Spleen (tissue), 11 donors: ENCODE results near the gene SIRT3. TPM values are rescaled to one million over a fixed set of nuclear protein-coding genes. Genes with fewer than 3 reads are reported as not detected.

Experiments used
- DNase-seq: peaks from one replicate; pipeline ENCODE4 v3.0.0-alpha.2; 2020
- H3K27ac ChIP-seq, 8 donors: fragments of 200-600 bp; sonication (generic) in 7 of 8; 1 replicate in 4 of 8; 2 replicates in 4 of 8; pipeline versions ENCODE4 v1.5.0 to v1.8.0; 2016 to 2021; ENCODE audit warnings: inconsistent platforms in 4 of 8, mild to moderate bottlenecking in 4 of 8, moderate library complexity in 1 of 8
- H3K27me3 ChIP-seq, 7 donors: fragments of 200-600 bp; sonication (generic) in 6 of 7; replicated peaks in 1 of 7; 1 replicate in 4 of 7; 2 replicates in 3 of 7; pipeline versions ENCODE4 v1.5.0 to v1.8.0; 2016 to 2021; ENCODE audit warnings: inconsistent platforms in 3 of 7, mild to moderate bottlenecking in 1 of 7
- H3K36me3 ChIP-seq, 6 donors: fragments of 200-600 bp; sonication (generic) in 5 of 6; 1 replicate in 4 of 6; 2 replicates in 2 of 6; pipeline versions ENCODE4 v1.5.0 to v1.8.0; 2016 to 2021; ENCODE audit warnings: inconsistent platforms in 2 of 6
- H3K4me1 ChIP-seq, 6 donors: fragments of 200-600 bp; sonication (generic) in 5 of 6; 1 replicate in 3 of 6; 2 replicates in 3 of 6; pipeline versions ENCODE4 v1.5.0 to v1.8.0; 2016 to 2021; ENCODE audit warnings: inconsistent platforms in 3 of 6
- H3K4me3 ChIP-seq, 8 donors: fragments of 200-600 bp; sonication (generic) in 7 of 8; 1 replicate in 4 of 8; 2 replicates in 4 of 8; pipeline versions ENCODE4 v1.5.0 to v1.8.0; 2016 to 2021; ENCODE audit warnings: inconsistent platforms in 4 of 8, mild to moderate bottlenecking in 4 of 8, moderate library complexity in 2 of 8
- H3K9me3 ChIP-seq, 8 donors: fragments of 200-600 bp; sonication (generic) in 7 of 8; 1 replicate in 4 of 8; 2 replicates in 4 of 8; pipeline versions ENCODE4 v1.5.0 to v1.8.0; 2016 to 2021; ENCODE audit warnings: inconsistent platforms in 4 of 8
- POLR2A ChIP-seq, 3 donors: fragments of 450-650 bp; IDR thresholded peaks; one replicate each; pipeline ENCODE4 v1.5.1; 2017; ENCODE audit warnings: antibody characterized with exemption in 3 of 3, mild to moderate bottlenecking in 1 of 3
- POLR2AphosphoS5 ChIP-seq, 3 donors: sonication (generic); formaldehyde crosslinking; IDR thresholded peaks; one replicate each; pipeline ENCODE4 v1.5.1; 2017; ENCODE audit warnings: antibody characterized with exemption in 3 of 3
- WGBS, 5 donors: extraction: QIAGEN DNeasy Blood & Tissue Kit in 3 of 5; methylation state at CpG; one replicate each; pipeline versions ENCODE4 v1.1.5 to v1.1.7; 2013 to 2018; 5-methylcytosine and 5-hydroxymethylcytosine counted together
- intact Hi-C: fragments of 100-400 bp; cut with DNase I; formaldehyde crosslinking; loops from one replicate; pipeline ENCODE4 v1.15.0; 2023; ENCODE audit warnings: low total_unique reads
- polyA plus RNA-seq, 3 donors: library from polyadenylated mRNA; stranded (reverse); fragments of 200-250 nt; gene quantifications; one replicate each; pipeline ENCODE4 v1.2.1, GENCODE V29; 2013
- total RNA-seq, 7 donors: library from RNA; depleted of rRNA in 3 of 7; stranded (reverse); fragments of >200 nt in 3 of 7; fragmentation: NEBNext Ultra II Directional in 4 of 7; extraction: Animal tissue kit (Norgen Biotek cat#: 25700) in 4 of 7; gene quantifications; one replicate each; pipeline versions ENCODE4 v1.1.0 to v1.2.1, GENCODE V29; 2016 to 2021
- TF ChIP-seq, protein P1 (sequence below), 11 experiments: fragments of 200-600 bp in 7 of 11; fragments of 450-650 bp in 4 of 11; sonication (generic) in 4 of 11; IDR thresholded peaks in 8 of 11; conservative IDR thresholded peaks in 3 of 11; 1 replicate in 7 of 11; 2 replicates in 4 of 11; pipeline versions ENCODE4 v1.4.0 to v1.8.0; 2016 to 2021; ENCODE audit warnings: antibody characterized with exemption in 11 of 11, inconsistent platforms in 4 of 11, mild to moderate bottlenecking in 1 of 11
- donor health status: healthy with polysubstance abuse.
- donor health status: DM: no; HTN: no; CAD: no; lungs with moderate emphysema.
- donor health status: DM: no; HTN: no; CAD: no.
- donor health status: Bipolar disorder and iron deficiency.
- donor health status: healthy.
- donor health status: DM: no; HTN: no; CAD: no.
- donor health status: DM: yes; HTN: yes; CAD: no.

Gene SIRT3
- total and polyA plus RNA-seq, 10 donors, result 11.9 to 28.8 (median 17.5) TPM

DNA sequence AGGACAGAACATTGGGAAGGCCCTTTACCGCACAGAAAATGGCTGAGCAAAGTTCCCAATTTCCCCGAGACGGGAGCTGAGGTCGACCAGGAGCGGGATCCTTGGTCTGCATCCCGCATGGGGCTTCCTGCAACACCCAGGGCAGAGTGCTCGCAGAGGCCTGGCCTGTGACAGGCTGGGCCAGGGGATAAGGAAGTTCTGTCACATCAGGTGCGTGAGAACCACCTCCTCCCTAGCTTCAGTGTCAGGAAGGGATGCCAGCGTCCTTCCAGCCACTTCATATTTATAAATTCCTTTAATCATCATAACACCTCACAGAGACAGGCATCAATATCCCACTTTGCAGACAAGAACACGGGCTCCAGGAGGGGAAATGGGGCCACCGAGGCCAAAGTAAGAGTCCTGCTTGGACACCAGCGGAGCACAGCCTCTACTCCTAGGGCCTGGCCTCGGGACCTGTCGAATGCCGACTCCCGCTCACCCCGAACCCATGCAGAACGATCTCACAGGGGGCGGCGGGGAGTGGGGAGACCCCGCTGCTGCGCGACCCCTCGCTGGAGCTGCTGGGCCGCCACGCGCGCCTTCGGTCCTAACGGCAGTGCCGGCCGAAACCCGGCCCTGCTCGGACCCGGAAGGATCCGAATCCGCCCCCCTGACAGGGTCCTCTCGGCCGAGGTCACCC is 29.5 kb downstream of the SIRT3 start:
- 2 to 6% (median 4%) methylated on average over 10 to 39 of the region's 39 CpGs for WGBS, 5 donors
- intact Hi-C loops, result no loop called here
- peaks cover 27 to 82% (median 68%) of the 10 kb centered on the region in 6 donors for H3K4me1 ChIP-seq

DNA sequence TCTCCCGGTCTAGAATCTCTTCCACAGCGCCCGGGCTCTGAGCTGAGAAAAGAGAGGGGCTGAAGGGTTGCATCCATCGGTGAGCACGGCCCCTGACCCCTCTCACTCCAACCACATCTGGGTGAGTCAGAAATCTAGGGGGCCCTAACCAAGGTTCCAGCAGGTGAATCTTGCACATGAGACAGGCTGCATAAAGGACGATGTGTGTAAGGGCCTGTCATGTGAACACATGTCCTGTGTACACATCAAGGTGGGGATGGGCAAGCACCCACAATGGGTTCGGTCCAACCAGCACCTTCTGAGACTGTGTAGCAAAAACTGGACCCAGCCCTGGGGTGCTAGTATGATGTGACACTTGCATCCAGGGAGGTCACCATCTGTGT is 30.1 kb downstream of the SIRT3 start:
- peaks cover 24 to 82% (median 70%) of the 10 kb centered on the region in 6 donors for H3K4me1 ChIP-seq
- peaks cover 0 to 63% (median 45%) of the 10 kb centered on the region in 6 donors for H3K36me3 ChIP-seq
- intact Hi-C loops, result no loop called here

More for the DNA sequence above, 29.5 kb downstream of the SIRT3 start:
- peak; percentile 86 for DNase-seq
- no peaks in the 10 kb centered on the region for H3K9me3 ChIP-seq
- peaks cover 0 to 63% (median 49%) of the 10 kb centered on the region in 6 donors for H3K36me3 ChIP-seq
- TF ChIP-seq POLR2A (IDR thresholded peaks at IDR 0.05) (no peak), POLR2AphosphoS5 (IDR thresholded peaks at IDR 0.05) (no peak)
- TF ChIP-seq, protein P1, sequence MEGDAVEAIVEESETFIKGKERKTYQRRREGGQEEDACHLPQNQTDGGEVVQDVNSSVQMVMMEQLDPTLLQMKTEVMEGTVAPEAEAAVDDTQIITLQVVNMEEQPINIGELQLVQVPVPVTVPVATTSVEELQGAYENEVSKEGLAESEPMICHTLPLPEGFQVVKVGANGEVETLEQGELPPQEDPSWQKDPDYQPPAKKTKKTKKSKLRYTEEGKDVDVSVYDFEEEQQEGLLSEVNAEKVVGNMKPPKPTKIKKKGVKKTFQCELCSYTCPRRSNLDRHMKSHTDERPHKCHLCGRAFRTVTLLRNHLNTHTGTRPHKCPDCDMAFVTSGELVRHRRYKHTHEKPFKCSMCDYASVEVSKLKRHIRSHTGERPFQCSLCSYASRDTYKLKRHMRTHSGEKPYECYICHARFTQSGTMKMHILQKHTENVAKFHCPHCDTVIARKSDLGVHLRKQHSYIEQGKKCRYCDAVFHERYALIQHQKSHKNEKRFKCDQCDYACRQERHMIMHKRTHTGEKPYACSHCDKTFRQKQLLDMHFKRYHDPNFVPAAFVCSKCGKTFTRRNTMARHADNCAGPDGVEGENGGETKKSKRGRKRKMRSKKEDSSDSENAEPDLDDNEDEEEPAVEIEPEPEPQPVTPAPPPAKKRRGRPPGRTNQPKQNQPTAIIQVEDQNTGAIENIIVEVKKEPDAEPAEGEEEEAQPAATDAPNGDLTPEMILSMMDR (IDR thresholded peaks at IDR 0.05 in 8 of 11, conservative IDR thresholded peaks at IDR 0.05 in 3 of 11), result no peak
- H3K27ac ChIP-seq, result peak overlapping the region; percentile 98 to 100 (median 99)
- no peaks in the 10 kb centered on the region for H3K27me3 ChIP-seq
- peak overlapping the region; percentile 67 to 96 (median 87) for H3K4me3 ChIP-seq

DNA sequence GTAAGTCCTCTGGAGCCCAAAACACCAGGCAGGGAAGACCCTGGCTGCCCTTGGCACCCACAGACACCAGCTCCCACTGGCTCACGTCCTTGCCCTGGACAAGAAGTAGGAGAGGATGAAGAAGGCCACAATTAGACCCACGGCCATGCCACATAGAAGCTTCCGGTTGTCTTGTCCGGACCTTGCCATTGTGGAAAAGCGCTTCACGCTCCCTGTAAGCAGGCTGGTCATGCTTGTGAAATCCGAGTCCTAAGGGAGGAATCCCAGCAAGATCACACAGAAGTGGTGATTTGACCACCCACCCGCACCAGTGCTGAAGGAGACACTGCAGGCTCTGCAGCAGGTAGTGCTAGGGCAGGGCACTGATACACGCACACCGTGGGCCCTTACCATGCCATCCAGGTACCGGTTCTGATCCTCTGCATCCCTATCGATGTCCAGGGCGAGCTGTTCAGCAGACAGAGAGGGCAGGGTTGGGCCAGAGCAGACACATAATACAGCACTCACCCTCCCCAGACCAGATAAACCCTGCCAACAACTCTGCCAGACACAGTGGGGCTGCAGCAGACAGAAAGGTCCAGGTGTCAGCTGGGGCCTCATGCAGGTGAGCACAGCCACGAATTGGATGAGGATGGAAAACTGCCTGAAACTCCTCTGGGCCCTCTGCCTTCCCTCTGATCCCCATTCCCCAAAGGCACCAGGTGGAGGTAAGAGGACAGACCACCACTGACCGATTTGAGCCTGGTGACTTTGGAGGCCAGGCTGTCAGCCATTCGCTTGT is 30.7 kb downstream of the SIRT3 start:
- Histone ChIP-seq H3K27me3 (no peaks in the 10 kb centered on the region), H3K4me3 (peak overlapping the region in 3 of 8 donors; percentile 87 to 96 (median 95)), H3K4me1 (peaks cover 22 to 78% (median 66%) of the 10 kb centered on the region in 6 donors), H3K27ac (peak overlapping the region in 2 of 8 donors; percentile 99 to 100), H3K9me3 (no peaks in the 10 kb centered on the region), H3K36me3 (peaks cover 0 to 63% (median 43%) of the 10 kb centered on the region in 6 donors)
- no peak for DNase-seq
- intact Hi-C loops, result no loop called here
- TF ChIP-seq, protein P1 (IDR thresholded peaks at IDR 0.05 in 8 of 11, conservative IDR thresholded peaks at IDR 0.05 in 3 of 11), result no peak
- TF ChIP-seq POLR2AphosphoS5 (IDR thresholded peaks at IDR 0.05) (no peak), POLR2A (IDR thresholded peaks at IDR 0.05) (no peak)
- 90 to 96% (median 94%) methylated on average over 14 to 16 of the region's 16 CpGs for WGBS, 5 donors

More for the DNA sequence above, 30.1 kb downstream of the SIRT3 start:
- TF ChIP-seq POLR2A (IDR thresholded peaks at IDR 0.05) (no peak), POLR2AphosphoS5 (IDR thresholded peaks at IDR 0.05) (no peak)
- TF ChIP-seq, protein P1 (IDR thresholded peaks at IDR 0.05 in 8 of 11, conservative IDR thresholded peaks at IDR 0.05 in 3 of 11), result no peak
- Histone ChIP-seq H3K27ac (peak overlapping the region in 5 of 8 donors; percentile 98 to 100 (median 99)), H3K27me3 (no peaks in the 10 kb centered on the region), H3K4me3 (peak overlapping the region in 6 of 8 donors; percentile 67 to 96 (median 89)), H3K9me3 (no peaks in the 10 kb centered on the region)
- 82 to 92% (median 86%) methylated on average over 7 of the region's 7 CpGs for WGBS, 5 donors
- no peak for DNase-seq
